Panc1 (cell line): ENCODE results near the gene BICRAL. TPM values are rescaled to one million over a fixed set of nuclear protein-coding genes. Genes with fewer than 3 reads are reported as not detected.

ENCODE experiments used
- ATAC-seq: fragments of 200-7000 bp; cut with Tn5 transposase; 2 replicates; pipeline ENCODE4 v1.9.1; 2020; ENCODE audit warnings: mild to moderate bottlenecking, moderate library complexity
- BruUV-seq: library from RNA; stranded (reverse); fragments of 400-500 nt; replicated peaks from 2 replicates; lab custom pipeline; 2021; lab: Mats Ljungman, UMichigan
- CTCF ChIA-PET: fragments of 300-600 bp; sonication (Branson Sonifier 250); formaldehyde crosslinking; loops from one replicate; lab custom pipeline; 2022; ENCODE audit warnings: antibody characterized with exemption; lab: Charles Lee
- POLR2A ChIA-PET: fragments of 300-600 bp; sonication (Branson Sonifier 250); formaldehyde crosslinking; loops from one replicate; lab custom pipeline; 2022; ENCODE audit warnings: antibody characterized with exemption; lab: Charles Lee
- DNase-seq: peaks from one replicate; pipeline ENCODE4 v3.0.0-alpha.2; 2010; ENCODE audit warnings: low read depth, low spot score
- H3K27ac ChIP-seq: 2 replicates; pipeline ENCODE4 v1.5.1; 2011; ENCODE audit warnings: mild to moderate bottlenecking, low read length, inconsistent platforms
- H3K27me3 ChIP-seq: fragments of 200-500 bp; sonication (Bioruptor generic); 2 replicates; pipeline ENCODE4 v1.6.0; 2014; ENCODE audit warnings: low read length, inconsistent platforms; ENCODE audit not compliant: control insufficient read depth, insufficient read depth
- H3K36me3 ChIP-seq: fragments of 200-500 bp; sonication (Bioruptor generic); 2 replicates; pipeline ENCODE4 v1.5.1; 2014; ENCODE audit warnings: inconsistent platforms, mild to moderate bottlenecking, low read length, moderate library complexity; ENCODE audit not compliant: control insufficient read depth, insufficient read depth
- H3K4me1 ChIP-seq: 2 replicates; pipeline ENCODE4 v1.5.1; 2011; ENCODE audit warnings: inconsistent platforms, mild to moderate bottlenecking, low read length, moderate library complexity; ENCODE audit not compliant: control insufficient read depth, insufficient read depth
- H3K4me3 ChIP-seq, 2 experiments: 2 replicates each; pipeline ENCODE4 v1.5.1; 2011 to 2012; ENCODE audit warnings: low read depth in 2 of 2, low read length in 2 of 2, mild to moderate bottlenecking in 2 of 2, inconsistent platforms in 1 of 2, moderate library complexity in 1 of 2
- H3K9me3 ChIP-seq: fragments of 200-500 bp; sonication (Bioruptor generic); 2 replicates; pipeline ENCODE4 v1.5.1; 2014; ENCODE audit warnings: low read depth, mild to moderate bottlenecking, inconsistent platforms, low read length, moderate library complexity; ENCODE audit not compliant: control insufficient read depth, insufficient read depth
- CTCF ChIP-seq: fragments of 450-650 bp; IDR thresholded peaks from 2 replicates; pipeline ENCODE4 v1.5.1; 2017; ENCODE audit warnings: mild to moderate bottlenecking
- POLR2AphosphoS5 ChIP-seq: IDR thresholded peaks from 2 replicates; pipeline ENCODE4 v1.6.1; 2012; ENCODE audit warnings: mild to moderate bottlenecking, low read depth, low read length, moderate library complexity
- REST ChIP-seq, 2 experiments: IDR thresholded peaks; 2 replicates each; pipeline ENCODE4 v1.6.1; 2011 to 2012; ENCODE audit warnings: low read depth in 2 of 2, control low read depth in 1 of 2, low read length in 1 of 2, mild to moderate bottlenecking in 1 of 2, moderate library complexity in 1 of 2; ENCODE audit not compliant: insufficient read depth in 1 of 2
- SIN3A ChIP-seq: IDR thresholded peaks from 2 replicates; pipeline ENCODE4 v1.6.1; 2012; ENCODE audit warnings: low read depth, mild to moderate bottlenecking, low read length, moderate library complexity, borderline replicate concordance; ENCODE audit not compliant: insufficient read depth
- TCF7L2 ChIP-seq: IDR thresholded peaks from 2 replicates; pipeline ENCODE4 v1.6.1; 2011; ENCODE audit warnings: mild to moderate bottlenecking, low read depth, low read length, inconsistent platforms
- in situ Hi-C: cut with HindIII; loops from 2 replicates; pipeline ENCODE4 v1.10.0; 2016; ENCODE audit warnings: low sequenced_read_pairs, low pct_unique_long_range_greater_than_20kb
- intact Hi-C: fragments of 100-400 bp; cut with micrococcal nuclease; formaldehyde crosslinking; loops from one replicate; pipeline ENCODE4 v1.10.0; 2022; ENCODE audit not compliant: unreplicated experiment
- total RNA-seq: library from RNA; stranded (reverse); gene quantifications from one replicate; pipeline ENCODE4 v1.2.1, GENCODE V29; 2021; ENCODE audit not compliant: unreplicated experiment

The BICRAL gene
- total RNA-seq, 1 experiment from 2014 or later = 12.9 TPM

GRCh38 chr6:42744351-42744893 is 37.4 kb upstream of the BICRAL start:
- H3K4me1 ChIP-seq = peaks cover 19% of the 10 kb centered on the region
- ChIA-PET CTCF (no interaction called here), POLR2A (interaction anchor here (0.8 kb wide), 1 partner anchor 78 kb away, joined by 8 read pairs; no protein-coding TSS in a partner anchor)
- DNase-seq = no peak
- TF ChIP-seq CTCF (no peak), SIN3A (no peak), REST (IDR thresholded peaks at IDR 0.05; ENCODE audit: insufficient read depth in 1 of 2, low read depth in 2 of 2, low read length in 1 of 2) (no peak), TCF7L2 (no peak), POLR2AphosphoS5 (no peak)
- H3K9me3 ChIP-seq = no peaks in the 10 kb centered on the region
- peak overlapping the region; percentile 92 for H3K27ac ChIP-seq
- H3K27me3 ChIP-seq = no peaks in the 10 kb centered on the region
- in situ Hi-C loops = no loop called here
- no TSS peak for BruUV-seq
- ATAC-seq = no peak
- H3K36me3 ChIP-seq = no peaks in the 10 kb centered on the region; the same call in 1 of the 2 replicates
- peak overlapping the region; percentile 88 to 98 for H3K4me3 ChIP-seq
- intact Hi-C loops = loop anchor here (10.0 kb wide), 1 partner anchor 400 kb away; no protein-coding TSS in a partner anchor

- no TSS peak for BruUV-seq
- no peaks in the 10 kb centered on the region for H3K9me3 ChIP-seq
- TF ChIP-seq TCF7L2 (no peak), SIN3A (peak; percentile 42; the same call in 1 of the 2 replicates)
- peak overlapping the region; percentile 92 for H3K27ac ChIP-seq
- DNase-seq (no peak), ATAC-seq (no peak)
- POLR2A ChIA-PET = interaction anchor here (0.7 to 2.3 kb wide), 5 partner anchors 27 to 136 kb away, joined by 3 to 37 read pairs (median 4); partner anchors contain the start of gene BICRAL
- peak overlapping the region; percentile 88 to 98 for H3K4me3 ChIP-seq
- no peaks in the 10 kb centered on the region for H3K27me3 ChIP-seq
- H3K36me3 ChIP-seq = no peaks in the 10 kb centered on the region; the same call in 1 of the 2 replicates
- in situ Hi-C loops (loop anchor here (5.0 kb wide), 1 partner anchor 37 kb away; the partner anchor contains the start of gene BICRAL), intact Hi-C loops (loop anchor here (5.0 to 10.0 kb wide), 2 partner anchors 132 to 400 kb away; partner anchors contain the start of gene RPL7L1)
- peaks cover 19% of the 10 kb centered on the region for H3K4me1 ChIP-seq
- CTCF ChIA-PET = no interaction called here
Measured at GRCh38 chr6:42745083-42745639, 36.7 kb upstream of the BICRAL start.
